BE2C (cell line): ENCODE data around the gene KL.

Experiments used
- DNase-seq: peaks from one replicate; pipeline ENCODE4 v3.0.0-alpha.2; 2020
- H3K27me3 ChIP-seq: fragments of 250-450 bp; sonication (Bioruptor Pico); 2 replicates; pipeline ENCODE4 v1.5.1; 2020; ENCODE audit warnings: mild to moderate bottlenecking
- H3K36me3 ChIP-seq: fragments of 250-450 bp; sonication (Bioruptor Pico); 2 replicates; pipeline ENCODE4 v1.5.1; 2020; ENCODE audit warnings: mild to moderate bottlenecking
- H3K4me1 ChIP-seq: fragments of 250-450 bp; sonication (Bioruptor Pico); 2 replicates; pipeline ENCODE4 v1.5.1; 2020
- H3K4me3 ChIP-seq: 2 replicates; pipeline ENCODE4 v1.5.1; 2011; ENCODE audit warnings: low read depth, low read length
- H3K9me3 ChIP-seq: fragments of 250-450 bp; sonication (Bioruptor Pico); 2 replicates; pipeline ENCODE4 v1.5.1; 2020
- TF ChIP-seq, protein P1 (sequence below): IDR thresholded peaks from 2 replicates; pipeline ENCODE4 v1.5.1; 2012; ENCODE audit warnings: mild to moderate bottlenecking, low read depth, low read length

KL gene

DNA sequence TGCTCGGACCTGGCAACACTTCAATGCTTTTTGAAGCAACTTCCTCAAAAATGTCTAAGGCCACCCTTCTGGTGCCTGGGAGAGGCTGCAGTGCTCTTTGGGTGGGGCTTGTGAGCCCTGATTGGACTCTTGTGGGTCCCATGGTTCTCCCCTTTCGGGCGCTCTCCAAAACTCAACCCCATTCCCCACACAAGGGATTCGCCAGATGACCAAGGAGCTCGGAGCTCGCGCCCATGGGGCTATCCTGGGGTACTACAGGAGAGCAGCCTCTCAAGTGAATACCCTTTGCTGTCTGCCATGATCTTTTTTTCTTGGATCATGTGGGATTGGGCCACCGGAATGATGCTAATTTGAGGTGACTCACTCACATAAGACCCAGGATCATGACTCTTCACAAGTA, 29.7 kb upstream of the KL start:
- H3K27me3 ChIP-seq: no peaks in the 10 kb centered on the region
- no peak overlapping the region for H3K4me3 ChIP-seq
- TF ChIP-seq, protein P1, sequence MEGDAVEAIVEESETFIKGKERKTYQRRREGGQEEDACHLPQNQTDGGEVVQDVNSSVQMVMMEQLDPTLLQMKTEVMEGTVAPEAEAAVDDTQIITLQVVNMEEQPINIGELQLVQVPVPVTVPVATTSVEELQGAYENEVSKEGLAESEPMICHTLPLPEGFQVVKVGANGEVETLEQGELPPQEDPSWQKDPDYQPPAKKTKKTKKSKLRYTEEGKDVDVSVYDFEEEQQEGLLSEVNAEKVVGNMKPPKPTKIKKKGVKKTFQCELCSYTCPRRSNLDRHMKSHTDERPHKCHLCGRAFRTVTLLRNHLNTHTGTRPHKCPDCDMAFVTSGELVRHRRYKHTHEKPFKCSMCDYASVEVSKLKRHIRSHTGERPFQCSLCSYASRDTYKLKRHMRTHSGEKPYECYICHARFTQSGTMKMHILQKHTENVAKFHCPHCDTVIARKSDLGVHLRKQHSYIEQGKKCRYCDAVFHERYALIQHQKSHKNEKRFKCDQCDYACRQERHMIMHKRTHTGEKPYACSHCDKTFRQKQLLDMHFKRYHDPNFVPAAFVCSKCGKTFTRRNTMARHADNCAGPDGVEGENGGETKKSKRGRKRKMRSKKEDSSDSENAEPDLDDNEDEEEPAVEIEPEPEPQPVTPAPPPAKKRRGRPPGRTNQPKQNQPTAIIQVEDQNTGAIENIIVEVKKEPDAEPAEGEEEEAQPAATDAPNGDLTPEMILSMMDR: no peak
- DNase-seq: no peak
- H3K9me3 ChIP-seq: no peaks in the 10 kb centered on the region
- no peaks in the 10 kb centered on the region for H3K4me1 ChIP-seq
- no peaks in the 10 kb centered on the region for H3K36me3 ChIP-seq

DNA sequence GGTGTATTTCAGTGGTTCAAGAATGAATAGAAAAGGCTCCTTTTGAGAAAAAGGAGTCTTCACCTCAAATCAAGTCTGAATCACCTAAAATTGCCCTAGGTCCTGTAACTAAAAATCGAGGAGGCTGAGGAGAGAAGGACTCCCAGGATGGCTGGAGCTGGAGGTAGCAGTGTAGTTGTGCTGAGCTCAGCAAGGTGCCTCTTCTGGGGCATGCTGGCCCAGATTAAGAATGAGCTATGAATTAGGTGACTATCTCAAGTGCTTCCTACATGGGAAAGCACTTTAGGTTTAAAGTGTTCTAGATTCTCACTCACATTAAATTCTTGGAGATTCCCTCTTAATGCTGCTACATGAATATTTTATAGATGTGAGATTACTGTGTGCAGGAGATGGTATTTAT, 28.8 kb upstream of the KL start:
- H3K9me3 ChIP-seq: no peaks in the 10 kb centered on the region
- DNase-seq: no peak
- H3K36me3 ChIP-seq: no peaks in the 10 kb centered on the region
- no peaks in the 10 kb centered on the region for H3K4me1 ChIP-seq
- H3K27me3 ChIP-seq: no peaks in the 10 kb centered on the region
- TF ChIP-seq, protein P1: no peak
- no peak overlapping the region for H3K4me3 ChIP-seq

DNA sequence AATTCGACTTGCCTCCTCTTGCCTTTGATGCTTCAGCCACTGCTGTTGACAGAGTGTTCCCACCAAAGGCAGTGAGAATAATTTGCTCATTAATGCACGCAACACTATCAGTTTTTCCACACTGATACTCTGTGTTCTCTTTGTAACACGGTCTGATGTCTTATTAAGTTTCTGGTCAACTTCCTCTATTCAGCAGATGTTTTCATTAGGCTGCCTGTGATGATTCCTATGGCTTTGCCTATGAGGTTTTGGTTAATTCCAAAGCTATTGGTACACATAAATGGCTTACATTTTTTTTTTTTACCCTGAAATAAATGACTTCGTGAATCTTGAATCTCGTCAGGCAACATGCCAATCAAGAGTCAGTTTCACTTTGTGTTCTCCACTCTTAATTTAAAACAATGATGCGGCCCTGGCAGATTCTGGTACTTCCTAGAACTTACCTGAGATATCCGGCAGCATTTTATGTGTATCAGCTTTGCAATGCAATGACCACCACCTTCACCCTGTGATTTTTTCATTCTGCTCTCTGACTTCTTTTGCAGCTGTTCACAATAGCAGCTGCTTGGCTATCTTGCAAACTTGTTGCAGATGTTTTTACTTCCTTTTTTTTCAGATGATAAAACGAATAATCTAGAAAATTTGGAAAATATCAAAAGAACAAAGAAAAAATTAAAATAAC, 27.5 kb upstream of the KL start:
- Histone ChIP-seq H3K4me3 (no peak overlapping the region), H3K36me3 (no peaks in the 10 kb centered on the region), H3K27me3 (no peaks in the 10 kb centered on the region), H3K4me1 (no peaks in the 10 kb centered on the region), H3K9me3 (no peaks in the 10 kb centered on the region)
- TF ChIP-seq, protein P1: no peak
- DNase-seq: no peak

DNA sequence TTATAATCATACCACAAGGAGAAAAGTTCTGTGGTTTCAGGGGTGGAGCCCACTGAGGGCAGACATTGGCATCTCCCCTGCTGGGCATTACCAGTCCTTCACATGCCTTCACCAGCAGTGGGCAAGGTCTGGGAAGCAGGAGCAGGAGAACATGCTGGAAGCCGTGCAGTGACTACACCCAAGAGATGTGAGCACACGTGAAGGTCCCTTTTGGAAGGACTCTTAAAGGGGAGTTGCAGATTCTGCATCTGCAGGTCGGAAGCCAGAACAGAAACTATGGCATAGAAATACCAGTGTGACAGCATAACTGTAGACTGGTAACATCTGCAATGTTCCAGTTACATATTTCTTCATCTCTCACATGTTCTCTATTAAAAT, 26.9 kb upstream of the KL start:
- H3K36me3 ChIP-seq: no peaks in the 10 kb centered on the region
- H3K4me1 ChIP-seq: no peaks in the 10 kb centered on the region
- no peaks in the 10 kb centered on the region for H3K9me3 ChIP-seq
- no peak overlapping the region for H3K4me3 ChIP-seq
- TF ChIP-seq, protein P1: no peak
- DNase-seq: no peak
- H3K27me3 ChIP-seq: no peaks in the 10 kb centered on the region

DNA sequence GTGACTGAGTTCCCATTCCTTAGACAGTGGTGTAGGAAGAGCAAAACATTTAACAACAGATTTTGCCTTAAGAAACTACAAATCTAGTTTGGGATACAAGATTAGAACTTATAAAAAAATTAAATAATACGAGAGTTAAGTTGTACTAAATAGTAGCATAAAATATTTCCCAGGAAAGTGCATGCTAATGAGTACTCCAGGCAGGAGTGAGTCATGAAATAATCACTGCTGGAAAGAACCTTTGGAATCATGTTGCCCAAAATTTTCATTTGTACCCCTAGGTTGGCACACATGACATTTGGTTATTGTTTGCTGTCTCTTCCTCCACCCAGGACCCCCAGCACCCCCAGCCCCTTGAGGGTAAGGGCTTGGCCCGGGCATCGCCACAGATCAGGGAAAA, 26.3 kb upstream of the KL start:
- TF ChIP-seq, protein P1: no peak
- H3K27me3 ChIP-seq: no peaks in the 10 kb centered on the region
- no peak overlapping the region for H3K4me3 ChIP-seq
- DNase-seq: no peak
- H3K4me1 ChIP-seq: no peaks in the 10 kb centered on the region
- H3K36me3 ChIP-seq: no peaks in the 10 kb centered on the region
- no peaks in the 10 kb centered on the region for H3K9me3 ChIP-seq

DNA sequence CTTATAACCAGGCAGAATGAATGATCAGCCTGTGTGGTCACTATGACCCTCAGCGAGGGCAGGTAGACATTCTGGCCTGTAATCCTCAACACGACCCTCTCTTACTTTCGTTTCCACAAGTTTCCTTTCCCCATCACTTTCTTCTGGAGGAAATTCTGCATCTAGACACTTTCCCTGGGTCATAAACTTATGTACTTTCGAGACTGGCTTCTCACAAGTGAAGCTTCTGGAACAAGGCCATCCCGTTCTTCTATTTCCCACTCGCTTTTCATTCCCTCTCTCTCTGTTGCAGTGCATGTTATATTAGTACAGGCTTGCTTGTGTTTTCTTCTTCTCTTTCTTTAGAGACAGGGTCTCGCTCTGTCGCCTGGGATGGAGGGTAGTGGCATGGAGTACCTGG, 23.1 kb upstream of the KL start:
- no peaks in the 10 kb centered on the region for H3K9me3 ChIP-seq
- H3K36me3 ChIP-seq: no peaks in the 10 kb centered on the region
- TF ChIP-seq, protein P1: no peak
- H3K27me3 ChIP-seq: no peaks in the 10 kb centered on the region
- H3K4me1 ChIP-seq: no peaks in the 10 kb centered on the region
- DNase-seq: no peak
- no peak overlapping the region for H3K4me3 ChIP-seq
